Panc1 (cell line): ENCODE results near the gene DLGAP4. TPM values are rescaled to one million over a fixed set of nuclear protein-coding genes. Genes with fewer than 3 reads are reported as not detected.

Experiments used
- ATAC-seq: fragments of 200-7000 bp; cut with Tn5 transposase; 2 replicates; pipeline ENCODE4 v1.9.1; 2020; ENCODE audit warnings: mild to moderate bottlenecking, moderate library complexity
- BruUV-seq: library from RNA; stranded (reverse); fragments of 400-500 nt; replicated peaks from 2 replicates; lab custom pipeline; 2021; lab: Mats Ljungman, UMichigan
- CTCF ChIA-PET: fragments of 300-600 bp; sonication (Branson Sonifier 250); formaldehyde crosslinking; loops from one replicate; lab custom pipeline; 2022; ENCODE audit warnings: antibody characterized with exemption; lab: Charles Lee
- POLR2A ChIA-PET: fragments of 300-600 bp; sonication (Branson Sonifier 250); formaldehyde crosslinking; loops from one replicate; lab custom pipeline; 2022; ENCODE audit warnings: antibody characterized with exemption; lab: Charles Lee
- DNase-seq: peaks from one replicate; pipeline ENCODE4 v3.0.0-alpha.2; 2010; ENCODE audit warnings: low read depth, low spot score
- H3K27ac ChIP-seq: 2 replicates; pipeline ENCODE4 v1.5.1; 2011; ENCODE audit warnings: mild to moderate bottlenecking, low read length, inconsistent platforms
- H3K27me3 ChIP-seq: fragments of 200-500 bp; sonication (Bioruptor generic); 2 replicates; pipeline ENCODE4 v1.6.0; 2014; ENCODE audit warnings: low read length, inconsistent platforms; ENCODE audit not compliant: control insufficient read depth, insufficient read depth
- H3K36me3 ChIP-seq: fragments of 200-500 bp; sonication (Bioruptor generic); 2 replicates; pipeline ENCODE4 v1.5.1; 2014; ENCODE audit warnings: inconsistent platforms, mild to moderate bottlenecking, low read length, moderate library complexity; ENCODE audit not compliant: control insufficient read depth, insufficient read depth
- H3K4me1 ChIP-seq: 2 replicates; pipeline ENCODE4 v1.5.1; 2011; ENCODE audit warnings: inconsistent platforms, mild to moderate bottlenecking, low read length, moderate library complexity; ENCODE audit not compliant: control insufficient read depth, insufficient read depth
- H3K4me3 ChIP-seq, 2 experiments: 2 replicates each; pipeline ENCODE4 v1.5.1; 2011 to 2012; ENCODE audit warnings: low read depth in 2 of 2, low read length in 2 of 2, mild to moderate bottlenecking in 2 of 2, inconsistent platforms in 1 of 2, moderate library complexity in 1 of 2
- H3K9me3 ChIP-seq: fragments of 200-500 bp; sonication (Bioruptor generic); 2 replicates; pipeline ENCODE4 v1.5.1; 2014; ENCODE audit warnings: low read depth, mild to moderate bottlenecking, inconsistent platforms, low read length, moderate library complexity; ENCODE audit not compliant: control insufficient read depth, insufficient read depth
- CTCF ChIP-seq: fragments of 450-650 bp; IDR thresholded peaks from 2 replicates; pipeline ENCODE4 v1.5.1; 2017; ENCODE audit warnings: mild to moderate bottlenecking
- POLR2AphosphoS5 ChIP-seq: IDR thresholded peaks from 2 replicates; pipeline ENCODE4 v1.6.1; 2012; ENCODE audit warnings: mild to moderate bottlenecking, low read depth, low read length, moderate library complexity
- SIN3A ChIP-seq: IDR thresholded peaks from 2 replicates; pipeline ENCODE4 v1.6.1; 2012; ENCODE audit warnings: low read depth, mild to moderate bottlenecking, low read length, moderate library complexity, borderline replicate concordance; ENCODE audit not compliant: insufficient read depth
- TCF7L2 ChIP-seq: IDR thresholded peaks from 2 replicates; pipeline ENCODE4 v1.6.1; 2011; ENCODE audit warnings: mild to moderate bottlenecking, low read depth, low read length, inconsistent platforms
- in situ Hi-C: cut with HindIII; loops from 2 replicates; pipeline ENCODE4 v1.10.0; 2016; ENCODE audit warnings: low sequenced_read_pairs, low pct_unique_long_range_greater_than_20kb
- intact Hi-C: fragments of 100-400 bp; cut with micrococcal nuclease; formaldehyde crosslinking; loops from one replicate; pipeline ENCODE4 v1.10.0; 2022; ENCODE audit not compliant: unreplicated experiment
- total RNA-seq: library from RNA; stranded (reverse); gene quantifications from one replicate; pipeline ENCODE4 v1.2.1, GENCODE V29; 2021; ENCODE audit not compliant: unreplicated experiment
- TF ChIP-seq, protein P1 (sequence below), 2 experiments: IDR thresholded peaks; 2 replicates each; pipeline ENCODE4 v1.6.1; 2011 to 2012; ENCODE audit warnings: low read depth in 2 of 2, control low read depth in 1 of 2, low read length in 1 of 2, mild to moderate bottlenecking in 1 of 2, moderate library complexity in 1 of 2; ENCODE audit not compliant: insufficient read depth in 1 of 2

Gene DLGAP4
- total RNA-seq, 1 experiment from 2014 or later = 52.5 TPM

DNA sequence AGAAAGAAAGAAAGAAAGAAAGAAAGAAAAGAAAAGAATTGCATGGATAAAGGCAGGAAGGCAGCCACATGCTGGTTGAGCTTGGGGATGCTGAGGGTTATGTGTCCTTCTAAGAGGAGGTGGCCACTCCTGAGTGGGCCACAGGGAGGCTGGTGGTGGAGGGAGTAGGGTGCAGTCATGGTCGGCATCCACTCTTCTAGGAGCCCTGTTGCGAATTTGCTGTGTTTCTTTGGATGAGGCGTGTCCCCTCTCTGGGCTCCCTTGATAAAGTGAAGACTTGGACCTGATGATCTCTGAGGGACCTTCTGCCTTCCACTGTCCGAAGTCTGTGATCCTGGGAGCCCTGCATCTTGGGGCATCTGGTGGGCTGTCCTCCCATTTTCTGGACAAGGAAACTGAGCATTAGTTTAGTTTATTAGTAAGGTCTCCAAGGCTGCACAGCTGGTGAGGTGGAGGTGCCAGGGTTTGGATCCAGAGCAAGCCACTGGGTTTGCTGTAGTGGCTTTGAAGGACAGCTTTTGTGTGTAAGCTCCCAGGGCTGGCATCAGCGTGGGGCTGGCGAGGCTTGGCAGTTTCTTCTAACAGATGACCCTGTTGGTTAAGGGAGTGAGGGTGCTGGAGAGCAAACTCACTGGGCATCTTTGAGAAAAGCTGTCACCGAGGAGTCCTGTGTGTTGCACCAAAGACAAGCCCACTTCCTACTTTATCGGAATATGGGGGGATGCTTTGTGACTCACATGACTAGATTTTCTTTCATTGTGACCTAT is 4.3 kb downstream of the DLGAP4 start:
- in situ Hi-C loops = no loop called here
- Histone ChIP-seq H3K4me1 (no peaks in the 10 kb centered on the region), H3K4me3 (no peak overlapping the region), H3K27ac (no peak overlapping the region), H3K36me3 (no peaks in the 10 kb centered on the region), H3K9me3 (no peaks in the 10 kb centered on the region), H3K27me3 (peaks cover 5% of the 10 kb centered on the region; the same call in 1 of the 2 replicates)
- ATAC-seq (no peak), DNase-seq (no peak)
- intact Hi-C loops = no loop called here
- TF ChIP-seq TCF7L2 (no peak), POLR2AphosphoS5 (no peak), CTCF (no peak), SIN3A (no peak)
- TF ChIP-seq, protein P1, sequence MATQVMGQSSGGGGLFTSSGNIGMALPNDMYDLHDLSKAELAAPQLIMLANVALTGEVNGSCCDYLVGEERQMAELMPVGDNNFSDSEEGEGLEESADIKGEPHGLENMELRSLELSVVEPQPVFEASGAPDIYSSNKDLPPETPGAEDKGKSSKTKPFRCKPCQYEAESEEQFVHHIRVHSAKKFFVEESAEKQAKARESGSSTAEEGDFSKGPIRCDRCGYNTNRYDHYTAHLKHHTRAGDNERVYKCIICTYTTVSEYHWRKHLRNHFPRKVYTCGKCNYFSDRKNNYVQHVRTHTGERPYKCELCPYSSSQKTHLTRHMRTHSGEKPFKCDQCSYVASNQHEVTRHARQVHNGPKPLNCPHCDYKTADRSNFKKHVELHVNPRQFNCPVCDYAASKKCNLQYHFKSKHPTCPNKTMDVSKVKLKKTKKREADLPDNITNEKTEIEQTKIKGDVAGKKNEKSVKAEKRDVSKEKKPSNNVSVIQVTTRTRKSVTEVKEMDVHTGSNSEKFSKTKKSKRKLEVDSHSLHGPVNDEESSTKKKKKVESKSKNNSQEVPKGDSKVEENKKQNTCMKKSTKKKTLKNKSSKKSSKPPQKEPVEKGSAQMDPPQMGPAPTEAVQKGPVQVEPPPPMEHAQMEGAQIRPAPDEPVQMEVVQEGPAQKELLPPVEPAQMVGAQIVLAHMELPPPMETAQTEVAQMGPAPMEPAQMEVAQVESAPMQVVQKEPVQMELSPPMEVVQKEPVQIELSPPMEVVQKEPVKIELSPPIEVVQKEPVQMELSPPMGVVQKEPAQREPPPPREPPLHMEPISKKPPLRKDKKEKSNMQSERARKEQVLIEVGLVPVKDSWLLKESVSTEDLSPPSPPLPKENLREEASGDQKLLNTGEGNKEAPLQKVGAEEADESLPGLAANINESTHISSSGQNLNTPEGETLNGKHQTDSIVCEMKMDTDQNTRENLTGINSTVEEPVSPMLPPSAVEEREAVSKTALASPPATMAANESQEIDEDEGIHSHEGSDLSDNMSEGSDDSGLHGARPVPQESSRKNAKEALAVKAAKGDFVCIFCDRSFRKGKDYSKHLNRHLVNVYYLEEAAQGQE (IDR thresholded peaks at IDR 0.05; ENCODE audit: insufficient read depth in 1 of 2, low read depth in 2 of 2, low read length in 1 of 2) = no peak
- POLR2A ChIA-PET = no interaction called here
- no TSS peak for BruUV-seq
- CTCF ChIA-PET = no interaction called here

DNA sequence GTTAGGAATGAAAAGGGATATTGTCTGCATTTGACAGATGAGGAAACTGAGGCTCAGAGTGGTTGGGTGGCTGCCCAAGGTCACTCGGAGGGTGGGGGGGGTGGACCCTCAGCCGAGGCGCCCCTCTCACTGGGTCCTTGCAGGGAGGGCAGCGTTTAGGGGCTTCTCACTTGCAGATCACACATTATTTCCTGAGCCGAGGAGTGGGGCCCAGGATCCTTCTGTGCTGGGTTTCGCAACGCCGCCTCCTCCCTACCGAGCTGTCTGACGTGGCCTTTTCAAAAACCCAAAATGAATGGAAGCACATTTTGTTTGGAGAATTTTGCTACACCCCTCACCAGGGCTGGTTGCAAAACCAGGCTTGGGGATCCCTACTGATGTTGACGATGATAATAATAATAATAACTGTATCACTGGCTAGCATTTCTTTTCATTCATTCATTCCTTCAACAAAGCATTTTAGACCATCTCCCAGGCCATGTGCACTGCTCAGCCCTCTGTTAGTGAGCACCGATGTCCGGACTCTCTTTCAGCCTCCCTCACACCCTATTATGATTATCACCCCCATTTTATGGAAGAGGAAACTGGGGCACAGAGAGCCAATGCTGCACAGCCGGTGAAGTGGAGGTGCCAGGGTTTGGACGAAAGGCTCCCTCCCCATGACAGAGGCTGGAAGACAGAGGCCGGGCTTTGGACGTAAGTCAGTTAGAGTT is 5.2 kb downstream of the DLGAP4 start:
- no peaks in the 10 kb centered on the region for H3K4me1 ChIP-seq
- H3K27ac ChIP-seq = no peak overlapping the region
- peaks cover 2% of the 10 kb centered on the region; the same call in 1 of the 2 replicates for H3K27me3 ChIP-seq
- no TSS peak for BruUV-seq
- H3K4me3 ChIP-seq = no peak overlapping the region
- ATAC-seq (no peak), DNase-seq (no peak)
- H3K36me3 ChIP-seq = no peaks in the 10 kb centered on the region
- POLR2A ChIA-PET = interaction anchor here (0.6 kb wide), 1 partner anchor 21 kb away, joined by 3 read pairs; no protein-coding TSS in a partner anchor
- in situ Hi-C loops (no loop called here), intact Hi-C loops (no loop called here)
- H3K9me3 ChIP-seq = no peaks in the 10 kb centered on the region
- no peak for TF ChIP-seq POLR2AphosphoS5
- TF ChIP-seq SIN3A = no peak
- TF ChIP-seq, protein P1 (IDR thresholded peaks at IDR 0.05; ENCODE audit: insufficient read depth in 1 of 2, low read depth in 2 of 2, low read length in 1 of 2) = no peak
- no peak for TF ChIP-seq TCF7L2
- TF ChIP-seq CTCF = no peak
- CTCF ChIA-PET = interaction anchor here (0.7 kb wide), 1 partner anchor 74 kb away, joined by 3 read pairs; no protein-coding TSS in a partner anchor
